ENCODE data around the gene RGS5.
"Not testable (repeated sequence)": the region's sequence is repeated elsewhere in the genome, so short reads cannot be mapped to it uniquely, and the experiment has no call there.

RGS5 gene

GRCh38 chr1:163202833-163203451 is at the start of gene RGS5:
Gene RGS5, minus strand, starts transcription at chr1:163202916. Its CDS starts 81 bp downstream, at chr1:163202835.
- no peak for DNase-seq (ENCODE audit: low spot score)

- no peak for DNase-seq (ENCODE audit: low spot score)
Measured at GRCh38 chr1:163250382-163250974, 47.8 kb upstream of the RGS5 start.

- no peak for DNase-seq (ENCODE audit: low spot score)
Measured at GRCh38 chr1:163248064-163248463, 45.3 kb upstream of the RGS5 start.

- not testable (repeated sequence) for DNase-seq (ENCODE audit: low spot score)
Measured at GRCh38 chr1:163244648-163245047, 41.9 kb upstream of the RGS5 start.

- no peak for DNase-seq (ENCODE audit: low spot score)
Measured at GRCh38 chr1:163241746-163242145, 39.0 kb upstream of the RGS5 start.

- no peak for DNase-seq (ENCODE audit: low spot score)
Measured at GRCh38 chr1:163240705-163241104, 38.0 kb upstream of the RGS5 start.

- DNase-seq (ENCODE audit: low spot score) = not testable (repeated sequence)
Measured at GRCh38 chr1:163233643-163234042, 30.9 kb upstream of the RGS5 start.

- DNase-seq (ENCODE audit: low spot score) = no peak
Measured at GRCh38 chr1:163231385-163231784, 28.7 kb upstream of the RGS5 start.

GRCh38 chr1:163230827-163231226 is 28.1 kb upstream of the RGS5 start:
- no peak for DNase-seq (ENCODE audit: low spot score)

- not testable (repeated sequence) for DNase-seq (ENCODE audit: low spot score)
Measured at GRCh38 chr1:163228271-163228670, 25.6 kb upstream of the RGS5 start.

GRCh38 chr1:163227126-163227525 is 24.4 kb upstream of the RGS5 start:
- DNase-seq (ENCODE audit: low spot score) = no peak

- no peak for DNase-seq (ENCODE audit: low spot score)
Measured at GRCh38 chr1:163213626-163214025, 10.9 kb upstream of the RGS5 start.

- no peak for DNase-seq (ENCODE audit: low spot score)
Measured at GRCh38 chr1:163211667-163212066, 9.0 kb upstream of the RGS5 start.

- no peak for DNase-seq (ENCODE audit: low spot score)
Measured at GRCh38 chr1:163205513-163205912, 2.8 kb upstream of the RGS5 start.

- DNase-seq (ENCODE audit: low spot score) = no peak
Measured at GRCh38 chr1:163203561-163203960, 845 bp upstream of the RGS5 start.

GRCh38 chr1:163201906-163202305 is 810 bp downstream of the RGS5 start:
- no peak for DNase-seq (ENCODE audit: low spot score)

GRCh38 chr1:163197022-163197421 is 5.7 kb downstream of the RGS5 start:
- no peak for DNase-seq (ENCODE audit: low spot score)

GRCh38 chr1:163196449-163196787 is 6.3 kb downstream of the RGS5 start:
- no peak for DNase-seq (ENCODE audit: low spot score)

GRCh38 chr1:163195728-163196448 is 6.8 kb downstream of the RGS5 start:
- DNase-seq (ENCODE audit: low spot score) = no peak

- no peak for DNase-seq (ENCODE audit: low spot score)
Measured at GRCh38 chr1:163191301-163191700, 11.4 kb downstream of the RGS5 start.

- no peak for DNase-seq (ENCODE audit: low spot score)
Measured at GRCh38 chr1:163188947-163189346, 13.8 kb downstream of the RGS5 start.

GRCh38 chr1:163187849-163188248 is 14.9 kb downstream of the RGS5 start:
- DNase-seq (ENCODE audit: low spot score) = no peak

- no peak for DNase-seq (ENCODE audit: low spot score)
Measured at GRCh38 chr1:163186862-163187261, 15.9 kb downstream of the RGS5 start.
